Suprapubic skin (tissue), 4 donors: ENCODE results near the gene TMA7B.

Experiments used
- EP300 ChIP-seq: sonication (generic); formaldehyde crosslinking; IDR thresholded peaks from one replicate; pipeline ENCODE4 v1.6.1; 2017; ENCODE audit warnings: antibody characterized with exemption
- POLR2A ChIP-seq, 2 donors: fragments of 450-650 bp; IDR thresholded peaks; one replicate each; pipeline ENCODE4 v1.6.1; 2017; ENCODE audit warnings: antibody characterized with exemption in 2 of 2, mild to moderate bottlenecking in 2 of 2, moderate library complexity in 2 of 2
- POLR2AphosphoS5 ChIP-seq, 3 donors: sonication (generic); formaldehyde crosslinking; IDR thresholded peaks; one replicate each; pipeline ENCODE4 v1.6.1; 2017; ENCODE audit warnings: antibody characterized with exemption in 3 of 3
- TF ChIP-seq, protein P1 (sequence below), 2 donors: fragments of 200-600 bp in 1 of 2; fragments of 450-650 bp in 1 of 2; sonication (generic) in 1 of 2; IDR thresholded peaks; one replicate each; pipeline ENCODE4 v1.5.1; 2016 to 2019; ENCODE audit warnings: antibody characterized with exemption in 2 of 2, mild to moderate bottlenecking in 1 of 2, moderate library complexity in 1 of 2

DNA sequence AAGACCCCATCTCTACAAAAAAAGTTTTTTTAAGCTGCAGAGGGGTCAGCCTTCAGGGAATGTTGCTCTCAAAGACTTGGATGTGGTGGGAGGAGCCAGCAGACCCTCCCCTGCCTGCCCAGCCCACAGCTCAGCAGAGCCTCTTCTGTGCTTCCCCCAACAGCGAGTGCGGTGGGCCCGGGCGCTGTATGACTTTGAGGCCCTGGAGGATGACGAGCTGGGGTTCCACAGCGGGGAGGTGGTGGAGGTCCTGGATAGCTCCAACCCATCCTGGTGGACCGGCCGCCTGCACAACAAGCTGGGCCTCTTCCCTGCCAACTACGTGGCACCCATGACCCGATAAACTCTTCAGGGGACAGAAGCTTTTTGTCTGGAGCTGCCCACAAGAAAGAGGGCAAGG lies 10.5 kb downstream of the TMA7B start:
- TF ChIP-seq POLR2AphosphoS5 (IDR thresholded peaks at IDR 0.05): no peak
- no peak for TF ChIP-seq POLR2A (IDR thresholded peaks at IDR 0.05)
- TF ChIP-seq, protein P1, sequence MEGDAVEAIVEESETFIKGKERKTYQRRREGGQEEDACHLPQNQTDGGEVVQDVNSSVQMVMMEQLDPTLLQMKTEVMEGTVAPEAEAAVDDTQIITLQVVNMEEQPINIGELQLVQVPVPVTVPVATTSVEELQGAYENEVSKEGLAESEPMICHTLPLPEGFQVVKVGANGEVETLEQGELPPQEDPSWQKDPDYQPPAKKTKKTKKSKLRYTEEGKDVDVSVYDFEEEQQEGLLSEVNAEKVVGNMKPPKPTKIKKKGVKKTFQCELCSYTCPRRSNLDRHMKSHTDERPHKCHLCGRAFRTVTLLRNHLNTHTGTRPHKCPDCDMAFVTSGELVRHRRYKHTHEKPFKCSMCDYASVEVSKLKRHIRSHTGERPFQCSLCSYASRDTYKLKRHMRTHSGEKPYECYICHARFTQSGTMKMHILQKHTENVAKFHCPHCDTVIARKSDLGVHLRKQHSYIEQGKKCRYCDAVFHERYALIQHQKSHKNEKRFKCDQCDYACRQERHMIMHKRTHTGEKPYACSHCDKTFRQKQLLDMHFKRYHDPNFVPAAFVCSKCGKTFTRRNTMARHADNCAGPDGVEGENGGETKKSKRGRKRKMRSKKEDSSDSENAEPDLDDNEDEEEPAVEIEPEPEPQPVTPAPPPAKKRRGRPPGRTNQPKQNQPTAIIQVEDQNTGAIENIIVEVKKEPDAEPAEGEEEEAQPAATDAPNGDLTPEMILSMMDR (IDR thresholded peaks at IDR 0.05): no peak
- no peak for TF ChIP-seq EP300
